Liver (tissue), 9 donors: ENCODE results near the gene FBLIM1. TPM values are rescaled to one million over a fixed set of nuclear protein-coding genes. Genes with fewer than 3 reads are reported as not detected.
A peak's percentile ranks its signal among the peaks of the same experiment; 100 is the strongest.

Experiments used
- DNase-seq: peaks from one replicate; pipeline ENCODE4 v3.0.0-alpha.2; 2017; ENCODE audit warnings: low spot score
- H3K27ac ChIP-seq, 2 donors: one replicate each; pipeline ENCODE4 v1.7.0; 2013; ENCODE audit warnings: inconsistent platforms in 2 of 2, low read length in 2 of 2, control low read depth in 1 of 2, low read depth in 1 of 2, mild to moderate bottlenecking in 1 of 2
- H3K27me3 ChIP-seq, 4 donors: one replicate each; pipeline versions ENCODE4 v1.6.1 to v1.7.0; 2013; ENCODE audit warnings: low read length in 3 of 4, inconsistent platforms in 1 of 4, mild to moderate bottlenecking in 1 of 4, moderate library complexity in 1 of 4; ENCODE audit not compliant: control insufficient read depth in 4 of 4, insufficient read depth in 4 of 4
- H3K36me3 ChIP-seq, 4 donors: one replicate each; pipeline versions ENCODE4 v1.6.1 to v1.7.0; 2013; ENCODE audit warnings: low read length in 3 of 4, mild to moderate bottlenecking in 3 of 4, low read depth in 1 of 4, moderate library complexity in 1 of 4; ENCODE audit not compliant: control insufficient read depth in 4 of 4, insufficient read depth in 3 of 4
- H3K4me1 ChIP-seq, 4 donors: one replicate each; pipeline versions ENCODE4 v1.6.1 to v1.7.0; 2013; ENCODE audit warnings: low read length in 3 of 4, mild to moderate bottlenecking in 3 of 4, moderate library complexity in 1 of 4; ENCODE audit not compliant: control insufficient read depth in 4 of 4, insufficient read depth in 4 of 4
- H3K4me3 ChIP-seq, 3 donors: one replicate each; pipeline versions ENCODE4 v1.6.1 to v1.7.0; 2013; ENCODE audit warnings: low read length in 3 of 3, control low read depth in 1 of 3, low read depth in 1 of 3, mild to moderate bottlenecking in 1 of 3
- H3K9ac ChIP-seq, 2 donors: one replicate each; pipeline ENCODE4 v1.7.0; 2013; ENCODE audit warnings: low read length in 2 of 2, mild to moderate bottlenecking in 2 of 2, moderate library complexity in 2 of 2, control low read depth in 1 of 2, low read depth in 1 of 2
- H3K9me3 ChIP-seq, 4 donors: one replicate each; pipeline versions ENCODE4 v1.6.1 to v1.7.0; 2013; ENCODE audit warnings: low read length in 3 of 4; ENCODE audit not compliant: control insufficient read depth in 4 of 4
- EGR1 ChIP-seq, 2 donors: IDR thresholded peaks; 2 replicates each; pipeline ENCODE4 v1.6.1; 2016 to 2018; ENCODE audit warnings: antibody characterized with exemption in 2 of 2, low read depth in 2 of 2
- FOXA1 ChIP-seq: IDR thresholded peaks from 2 replicates; pipeline ENCODE4 v1.6.1; 2016; ENCODE audit warnings: antibody characterized with exemption
- FOXA2 ChIP-seq: IDR thresholded peaks from 2 replicates; pipeline ENCODE4 v1.6.1; 2016; ENCODE audit warnings: antibody characterized with exemption
- GABPA ChIP-seq, 2 donors: IDR thresholded peaks in 1 of 2; conservative IDR thresholded peaks in 1 of 2; 2 replicates each; pipeline ENCODE4 v1.6.1; 2016; ENCODE audit warnings: antibody characterized with exemption in 2 of 2, mild to moderate bottlenecking in 1 of 2, moderate library complexity in 1 of 2
- HNF4A ChIP-seq, 2 donors: conservative IDR thresholded peaks; 2 replicates each; pipeline ENCODE4 v1.6.1; 2016; ENCODE audit warnings: antibody characterized with exemption in 2 of 2, mild to moderate bottlenecking in 2 of 2
- HNF4G ChIP-seq: IDR thresholded peaks from 2 replicates; pipeline ENCODE4 v1.6.1; 2016; ENCODE audit warnings: antibody characterized with exemption
- JUND ChIP-seq, 2 donors: IDR thresholded peaks; 2 replicates each; pipeline ENCODE4 v1.6.1; 2016; ENCODE audit warnings: antibody characterized with exemption in 2 of 2
- NR2F2 ChIP-seq: IDR thresholded peaks from 2 replicates; pipeline ENCODE4 v1.6.1; 2016; ENCODE audit warnings: antibody characterized with exemption
- RAD21 ChIP-seq, 2 donors: IDR thresholded peaks; 2 replicates each; pipeline ENCODE4 v1.6.1; 2016; ENCODE audit warnings: antibody characterized with exemption in 2 of 2, mild to moderate bottlenecking in 2 of 2
- RXRA ChIP-seq, 2 donors: IDR thresholded peaks; 2 replicates each; pipeline ENCODE4 v1.6.1; 2017 to 2018; ENCODE audit warnings: antibody characterized with exemption in 2 of 2, mild to moderate bottlenecking in 1 of 2
- SP1 ChIP-seq: IDR thresholded peaks from 2 replicates; pipeline ENCODE4 v1.6.1; 2018; ENCODE audit warnings: antibody characterized with exemption, mild to moderate bottlenecking
- TAF1 ChIP-seq: conservative IDR thresholded peaks from 2 replicates; pipeline ENCODE4 v1.6.1; 2016; ENCODE audit warnings: antibody characterized with exemption, mild to moderate bottlenecking
- YY1 ChIP-seq: IDR thresholded peaks from 2 replicates; pipeline ENCODE4 v1.6.1; 2016; ENCODE audit warnings: antibody characterized with exemption, mild to moderate bottlenecking
- WGBS: extraction: QIAGEN DNeasy Blood & Tissue Kit; methylation state at CpG from one replicate; pipeline ENCODE4 v1.1.7; 2013; 5-methylcytosine and 5-hydroxymethylcytosine counted together
- polyA plus RNA-seq, 2 donors: library from polyadenylated mRNA; stranded (reverse) in 1 of 2; unstranded in 1 of 2; fragments of 200-250 nt in 1 of 2; fragments of >200 nt in 1 of 2; fragmentation: Nextera tagmentation in 1 of 2; extraction: Ambion mirVana in 1 of 2; gene quantifications; one replicate each; pipeline versions ENCODE4 v1.2.1 to v1.2.3, GENCODE V29; 2013 to 2015
- total RNA-seq, 2 donors: library from RNA; depleted of rRNA; stranded (reverse); fragments of >200 nt; gene quantifications; one replicate each; pipeline ENCODE4 v1.2.3, GENCODE V29; 2014
- TF ChIP-seq, protein P1 (sequence below): IDR thresholded peaks from 2 replicates; pipeline ENCODE4 v1.6.1; 2016; ENCODE audit warnings: antibody characterized with exemption
- TF ChIP-seq, protein P2 (sequence below): IDR thresholded peaks from 2 replicates; pipeline ENCODE4 v1.6.1; 2016; ENCODE audit warnings: antibody characterized with exemption, mild to moderate bottlenecking
- TF ChIP-seq, protein P3 (sequence below): IDR thresholded peaks from 2 replicates; pipeline ENCODE4 v1.6.1; 2016; ENCODE audit warnings: antibody characterized with exemption
- TF ChIP-seq, protein P4 (sequence below): IDR thresholded peaks from 2 replicates; pipeline ENCODE4 v1.6.1; 2016; ENCODE audit warnings: antibody characterized with exemption
- TF ChIP-seq, protein P5 (sequence below): fragments of 150-350 bp; IDR thresholded peaks from 2 replicates; pipeline ENCODE4 v1.5.1; 2017; ENCODE audit warnings: improper control_type of control experiment, low read depth, low read length; ENCODE audit not compliant: missing input control
- donor health status: healthy.
- donor health status: healthy.
- donor health status: healthy.
- donor health status: healthy.
- donor health status: healthy.

The FBLIM1 gene
- total and polyA plus RNA-seq, 4 donors = 3.6 to 6.4 (median 3.7) TPM

DNA sequence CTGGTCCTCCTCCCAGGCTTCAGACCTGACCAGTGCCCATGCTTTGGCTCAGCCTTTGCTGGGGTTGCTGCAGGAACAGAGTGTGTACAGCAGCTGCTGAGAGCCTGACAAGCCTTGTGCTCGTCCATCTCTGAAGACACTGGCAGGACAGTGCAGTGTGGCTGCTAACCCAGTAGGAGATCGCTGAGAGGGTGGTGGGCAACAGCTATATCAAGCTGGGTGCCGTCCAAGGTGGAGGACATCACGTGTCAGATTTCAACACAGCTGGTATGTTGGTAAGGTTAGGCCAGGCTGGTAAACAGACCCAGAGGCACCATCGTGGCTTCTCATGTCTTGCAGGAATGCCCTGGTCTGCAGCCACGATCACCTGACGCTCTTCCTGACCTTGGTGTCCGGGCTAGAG, 40.4 kb upstream of the FBLIM1 start (continued):
- TF ChIP-seq, protein P1, sequence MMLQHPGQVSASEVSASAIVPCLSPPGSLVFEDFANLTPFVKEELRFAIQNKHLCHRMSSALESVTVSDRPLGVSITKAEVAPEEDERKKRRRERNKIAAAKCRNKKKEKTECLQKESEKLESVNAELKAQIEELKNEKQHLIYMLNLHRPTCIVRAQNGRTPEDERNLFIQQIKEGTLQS = no peak
- TF ChIP-seq HNF4A (conservative IDR thresholded peaks at IDR 0.05) (peak in 1 of 2 donors; percentile 87), YY1 (no peak)

DNA sequence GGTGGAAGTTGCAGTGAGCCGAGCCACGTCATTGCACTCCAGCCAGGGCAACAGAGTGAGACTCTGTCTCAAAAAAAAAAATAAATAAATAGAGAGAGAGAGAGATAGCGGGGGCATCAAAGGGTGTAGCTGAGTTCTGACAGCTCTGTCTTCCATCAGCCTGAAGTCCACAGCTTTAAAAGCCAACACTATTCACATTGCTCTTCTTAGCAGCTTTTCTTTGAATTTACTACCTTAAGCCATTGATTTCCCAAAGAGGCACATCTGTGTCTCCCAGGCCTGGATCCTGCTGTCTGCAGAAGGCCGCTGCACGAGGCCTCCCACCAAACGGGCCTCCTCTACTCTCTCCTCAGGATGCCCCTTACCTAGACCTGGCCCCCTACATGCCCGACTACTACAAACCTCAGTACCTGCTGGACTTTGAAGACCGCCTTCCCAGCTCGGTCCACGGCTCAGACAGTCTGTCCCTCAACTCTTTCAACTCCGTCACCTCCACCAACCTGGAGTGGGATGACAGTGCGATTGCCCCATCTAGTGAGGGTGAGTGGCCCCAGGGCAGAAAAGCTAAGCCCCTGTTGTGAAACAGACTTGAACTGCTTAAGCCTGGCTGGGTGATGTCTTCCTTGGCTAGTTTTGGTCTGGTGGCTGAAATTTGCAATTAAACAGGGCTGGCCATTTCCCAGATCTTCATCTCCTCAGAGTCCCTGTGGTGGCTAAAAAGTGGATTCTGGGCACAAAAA, 39.0 kb upstream of the FBLIM1 start:
- Histone ChIP-seq H3K4me3 (no peak overlapping the region), H3K9ac (no peak overlapping the region), H3K4me1 (peaks cover 0 to 16% (median 13%) of the 10 kb centered on the region in 4 donors), H3K27me3 (no peaks in the 10 kb centered on the region), H3K36me3 (peaks cover 0 to 24% (median 4%) of the 10 kb centered on the region in 4 donors), H3K27ac (no peak overlapping the region), H3K9me3 (no peaks in the 10 kb centered on the region)
- 96% methylated on average over 12 of the region's 12 CpGs for WGBS
- no peak for DNase-seq
- TF ChIP-seq SP1 = no peak
- no peak for TF ChIP-seq RAD21 (IDR thresholded peaks at IDR 0.05)
- no peak for TF ChIP-seq GABPA (IDR thresholded peaks at IDR 0.05 in 1 of 2, conservative IDR thresholded peaks at IDR 0.05 in 1 of 2)
- no peak for TF ChIP-seq JUND (IDR thresholded peaks at IDR 0.05)
- no peak for TF ChIP-seq FOXA2
- no peak for TF ChIP-seq TAF1
- TF ChIP-seq, protein P2, sequence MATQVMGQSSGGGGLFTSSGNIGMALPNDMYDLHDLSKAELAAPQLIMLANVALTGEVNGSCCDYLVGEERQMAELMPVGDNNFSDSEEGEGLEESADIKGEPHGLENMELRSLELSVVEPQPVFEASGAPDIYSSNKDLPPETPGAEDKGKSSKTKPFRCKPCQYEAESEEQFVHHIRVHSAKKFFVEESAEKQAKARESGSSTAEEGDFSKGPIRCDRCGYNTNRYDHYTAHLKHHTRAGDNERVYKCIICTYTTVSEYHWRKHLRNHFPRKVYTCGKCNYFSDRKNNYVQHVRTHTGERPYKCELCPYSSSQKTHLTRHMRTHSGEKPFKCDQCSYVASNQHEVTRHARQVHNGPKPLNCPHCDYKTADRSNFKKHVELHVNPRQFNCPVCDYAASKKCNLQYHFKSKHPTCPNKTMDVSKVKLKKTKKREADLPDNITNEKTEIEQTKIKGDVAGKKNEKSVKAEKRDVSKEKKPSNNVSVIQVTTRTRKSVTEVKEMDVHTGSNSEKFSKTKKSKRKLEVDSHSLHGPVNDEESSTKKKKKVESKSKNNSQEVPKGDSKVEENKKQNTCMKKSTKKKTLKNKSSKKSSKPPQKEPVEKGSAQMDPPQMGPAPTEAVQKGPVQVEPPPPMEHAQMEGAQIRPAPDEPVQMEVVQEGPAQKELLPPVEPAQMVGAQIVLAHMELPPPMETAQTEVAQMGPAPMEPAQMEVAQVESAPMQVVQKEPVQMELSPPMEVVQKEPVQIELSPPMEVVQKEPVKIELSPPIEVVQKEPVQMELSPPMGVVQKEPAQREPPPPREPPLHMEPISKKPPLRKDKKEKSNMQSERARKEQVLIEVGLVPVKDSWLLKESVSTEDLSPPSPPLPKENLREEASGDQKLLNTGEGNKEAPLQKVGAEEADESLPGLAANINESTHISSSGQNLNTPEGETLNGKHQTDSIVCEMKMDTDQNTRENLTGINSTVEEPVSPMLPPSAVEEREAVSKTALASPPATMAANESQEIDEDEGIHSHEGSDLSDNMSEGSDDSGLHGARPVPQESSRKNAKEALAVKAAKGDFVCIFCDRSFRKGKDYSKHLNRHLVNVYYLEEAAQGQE = no peak
- TF ChIP-seq, protein P3, sequence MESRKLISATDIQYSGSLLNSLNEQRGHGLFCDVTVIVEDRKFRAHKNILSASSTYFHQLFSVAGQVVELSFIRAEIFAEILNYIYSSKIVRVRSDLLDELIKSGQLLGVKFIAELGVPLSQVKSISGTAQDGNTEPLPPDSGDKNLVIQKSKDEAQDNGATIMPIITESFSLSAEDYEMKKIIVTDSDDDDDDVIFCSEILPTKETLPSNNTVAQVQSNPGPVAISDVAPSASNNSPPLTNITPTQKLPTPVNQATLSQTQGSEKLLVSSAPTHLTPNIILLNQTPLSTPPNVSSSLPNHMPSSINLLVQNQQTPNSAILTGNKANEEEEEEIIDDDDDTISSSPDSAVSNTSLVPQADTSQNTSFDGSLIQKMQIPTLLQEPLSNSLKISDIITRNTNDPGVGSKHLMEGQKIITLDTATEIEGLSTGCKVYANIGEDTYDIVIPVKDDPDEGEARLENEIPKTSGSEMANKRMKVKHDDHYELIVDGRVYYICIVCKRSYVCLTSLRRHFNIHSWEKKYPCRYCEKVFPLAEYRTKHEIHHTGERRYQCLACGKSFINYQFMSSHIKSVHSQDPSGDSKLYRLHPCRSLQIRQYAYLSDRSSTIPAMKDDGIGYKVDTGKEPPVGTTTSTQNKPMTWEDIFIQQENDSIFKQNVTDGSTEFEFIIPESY = no peak
- no peak for TF ChIP-seq NR2F2
- TF ChIP-seq YY1 = no peak
- TF ChIP-seq, protein P1 = no peak
- TF ChIP-seq, protein P4, sequence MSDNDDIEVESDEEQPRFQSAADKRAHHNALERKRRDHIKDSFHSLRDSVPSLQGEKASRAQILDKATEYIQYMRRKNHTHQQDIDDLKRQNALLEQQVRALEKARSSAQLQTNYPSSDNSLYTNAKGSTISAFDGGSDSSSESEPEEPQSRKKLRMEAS = no peak
- TF ChIP-seq FOXA1 = no peak
- TF ChIP-seq EGR1 (IDR thresholded peaks at IDR 0.05; ENCODE audit: low read depth in 2 of 2) = no peak
- TF ChIP-seq, protein P5, sequence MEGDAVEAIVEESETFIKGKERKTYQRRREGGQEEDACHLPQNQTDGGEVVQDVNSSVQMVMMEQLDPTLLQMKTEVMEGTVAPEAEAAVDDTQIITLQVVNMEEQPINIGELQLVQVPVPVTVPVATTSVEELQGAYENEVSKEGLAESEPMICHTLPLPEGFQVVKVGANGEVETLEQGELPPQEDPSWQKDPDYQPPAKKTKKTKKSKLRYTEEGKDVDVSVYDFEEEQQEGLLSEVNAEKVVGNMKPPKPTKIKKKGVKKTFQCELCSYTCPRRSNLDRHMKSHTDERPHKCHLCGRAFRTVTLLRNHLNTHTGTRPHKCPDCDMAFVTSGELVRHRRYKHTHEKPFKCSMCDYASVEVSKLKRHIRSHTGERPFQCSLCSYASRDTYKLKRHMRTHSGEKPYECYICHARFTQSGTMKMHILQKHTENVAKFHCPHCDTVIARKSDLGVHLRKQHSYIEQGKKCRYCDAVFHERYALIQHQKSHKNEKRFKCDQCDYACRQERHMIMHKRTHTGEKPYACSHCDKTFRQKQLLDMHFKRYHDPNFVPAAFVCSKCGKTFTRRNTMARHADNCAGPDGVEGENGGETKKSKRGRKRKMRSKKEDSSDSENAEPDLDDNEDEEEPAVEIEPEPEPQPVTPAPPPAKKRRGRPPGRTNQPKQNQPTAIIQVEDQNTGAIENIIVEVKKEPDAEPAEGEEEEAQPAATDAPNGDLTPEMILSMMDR = no peak
- TF ChIP-seq HNF4A (conservative IDR thresholded peaks at IDR 0.05) = no peak
- no peak for TF ChIP-seq HNF4G
- TF ChIP-seq RXRA (IDR thresholded peaks at IDR 0.05) = no peak
